Left ventricle myocardium inferior (tissue), 1 donor: ENCODE results near the gene TRIM26. TPM values are rescaled to one million over a fixed set of nuclear protein-coding genes. Genes with fewer than 3 reads are reported as not detected.
"Not testable (repeated sequence)": the region's sequence is repeated elsewhere in the genome, so short reads cannot be mapped to it uniquely, and the experiment has no call there.

Experiments
- DNase-seq: peaks from one replicate; pipeline ENCODE4 v3.0.0-alpha.2; 2020
- H3K27ac ChIP-seq: fragments of 200-600 bp; replicated peaks from 2 replicates; pipeline ENCODE4 v1.8.0; 2021
- H3K27me3 ChIP-seq: fragments of 200-600 bp; 2 replicates; pipeline ENCODE4 v1.8.0; 2021; ENCODE audit warnings: low read depth
- H3K36me3 ChIP-seq: fragments of 200-600 bp; 2 replicates; pipeline ENCODE4 v1.8.0; 2021
- H3K4me1 ChIP-seq: fragments of 200-600 bp; 2 replicates; pipeline ENCODE4 v1.8.0; 2021
- H3K4me3 ChIP-seq: fragments of 200-600 bp; 2 replicates; pipeline ENCODE4 v1.8.0; 2021; ENCODE audit warnings: mild to moderate bottlenecking, moderate library complexity
- H3K9me3 ChIP-seq: fragments of 200-600 bp; replicated peaks from 2 replicates; pipeline ENCODE4 v1.8.0; 2021
- CTCF ChIP-seq: fragments of 200-600 bp; IDR thresholded peaks from 2 replicates; pipeline ENCODE4 v1.8.0; 2021; ENCODE audit warnings: antibody characterized with exemption, mild to moderate bottlenecking, borderline replicate concordance
- intact Hi-C: fragments of 100-400 bp; cut with micrococcal nuclease; formaldehyde crosslinking; loops from one replicate; pipeline ENCODE4 v1.11.0; 2022
- total RNA-seq: library from RNA; stranded (reverse); fragmentation: NEBNext Ultra II Directional; extraction: Animal tissue kit (Norgen Biotek cat#: 25700); gene quantifications from one replicate; pipeline ENCODE4 v1.2.1, GENCODE V29; 2021
- donor health status: DM: no; HTN: yes; CAD: no; lungs with severe emphysema.

The TRIM26 gene
- total RNA-seq, 1 donor from 2014 or later: 19.9 TPM

GRCh38 chr6:30143780-30144179, 69.4 kb downstream of the TRIM26 start:
- DNase-seq: no peak
- intact Hi-C loops: no loop called here
- H3K4me1 ChIP-seq: no peaks in the 10 kb centered on the region
- H3K9me3 ChIP-seq: no peaks in the 10 kb centered on the region
- H3K27me3 ChIP-seq: peaks cover 90% of the 10 kb centered on the region
- no peak overlapping the region for H3K4me3 ChIP-seq
- H3K36me3 ChIP-seq: no peaks in the 10 kb centered on the region
- TF ChIP-seq CTCF: no peak
- no peak overlapping the region for H3K27ac ChIP-seq

- intact Hi-C loops: no loop called here
- no peak overlapping the region for H3K27ac ChIP-seq
- no peak overlapping the region for H3K4me3 ChIP-seq
- H3K27me3 ChIP-seq: peaks cover 91% of the 10 kb centered on the region
- DNase-seq: no peak
- H3K36me3 ChIP-seq: no peaks in the 10 kb centered on the region
- no peaks in the 10 kb centered on the region for H3K9me3 ChIP-seq
- TF ChIP-seq CTCF: no peak
- H3K4me1 ChIP-seq: no peaks in the 10 kb centered on the region
Measured at GRCh38 chr6:30142665-30143064, 70.5 kb downstream of the TRIM26 start.

GRCh38 chr6:30140240-30140639, 73.0 kb downstream of the TRIM26 start:
- H3K27me3 ChIP-seq: peaks cover 91% of the 10 kb centered on the region
- H3K36me3 ChIP-seq, DNase-seq, H3K27ac ChIP-seq, H3K9me3 ChIP-seq, H3K4me1 ChIP-seq, intact Hi-C loops, H3K4me3 ChIP-seq: not testable (repeated sequence)

- no peaks in the 10 kb centered on the region for H3K36me3 ChIP-seq
- no peak for DNase-seq
- H3K4me1 ChIP-seq: no peaks in the 10 kb centered on the region
- no peak for TF ChIP-seq CTCF
- H3K4me3 ChIP-seq: no peak overlapping the region
- intact Hi-C loops: no loop called here
- no peaks in the 10 kb centered on the region for H3K9me3 ChIP-seq
- peaks cover 97% of the 10 kb centered on the region for H3K27me3 ChIP-seq
- no peak overlapping the region for H3K27ac ChIP-seq
Measured at GRCh38 chr6:30136570-30137286, 76.5 kb downstream of the TRIM26 start.

- no peak within 1 kb of the TSS for H3K4me3 ChIP-seq
- no peaks in the 10 kb centered on the region for H3K36me3 ChIP-seq
- H3K4me1 ChIP-seq: peaks cover 2% of the 10 kb centered on the region
- H3K27me3 ChIP-seq: peaks cover 97% of the 10 kb centered on the region
- DNase-seq: no peak
- TF ChIP-seq CTCF: no peak
- intact Hi-C loops: no loop called here
- no peak within 1 kb of the TSS for H3K27ac ChIP-seq
- H3K9me3 ChIP-seq: no peaks in the 10 kb centered on the region
Measured at GRCh38 chr6:30135757-30136156, 77.4 kb downstream of the TRIM26 start, which contains the start of gene TRIM40. Gene TRIM40 (plus strand): TSS chr6:30136140. CDS start chr6:30137037, 897 bp downstream.

GRCh38 chr6:30135147-30135546, 78.1 kb downstream of the TRIM26 start:
- Histone ChIP-seq H3K4me3 (no peak overlapping the region), H3K27ac (no peak overlapping the region), H3K9me3 (no peaks in the 10 kb centered on the region), H3K36me3 (no peaks in the 10 kb centered on the region), H3K4me1 (peaks cover 4% of the 10 kb centered on the region), H3K27me3 (peaks cover 98% of the 10 kb centered on the region)
- intact Hi-C loops: no loop called here
- no peak for DNase-seq
- TF ChIP-seq CTCF: no peak
